ENCODE data around the gene SRSF5.

DNA sequence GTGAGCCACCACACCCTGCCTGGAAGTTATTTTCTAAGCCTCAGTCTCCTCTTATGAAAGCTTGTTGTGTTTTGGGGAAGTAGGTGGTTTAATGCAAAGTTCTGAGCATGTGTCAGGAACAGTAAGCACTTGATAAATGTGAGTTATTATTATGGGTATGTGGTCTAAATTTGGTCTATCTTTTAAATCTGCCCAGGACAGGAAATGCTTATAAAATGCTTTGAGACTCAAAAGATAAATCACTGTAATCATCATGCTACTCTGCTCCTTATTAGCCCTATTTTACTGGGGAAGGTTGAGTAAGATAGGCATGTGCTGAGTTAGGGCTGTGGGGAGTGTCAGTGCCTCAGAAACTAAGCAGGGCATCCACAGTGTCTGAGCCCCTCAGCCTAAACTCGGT lies 13.1 kb upstream of the SRSF5 start:
- TF ChIP-seq, protein P1, sequence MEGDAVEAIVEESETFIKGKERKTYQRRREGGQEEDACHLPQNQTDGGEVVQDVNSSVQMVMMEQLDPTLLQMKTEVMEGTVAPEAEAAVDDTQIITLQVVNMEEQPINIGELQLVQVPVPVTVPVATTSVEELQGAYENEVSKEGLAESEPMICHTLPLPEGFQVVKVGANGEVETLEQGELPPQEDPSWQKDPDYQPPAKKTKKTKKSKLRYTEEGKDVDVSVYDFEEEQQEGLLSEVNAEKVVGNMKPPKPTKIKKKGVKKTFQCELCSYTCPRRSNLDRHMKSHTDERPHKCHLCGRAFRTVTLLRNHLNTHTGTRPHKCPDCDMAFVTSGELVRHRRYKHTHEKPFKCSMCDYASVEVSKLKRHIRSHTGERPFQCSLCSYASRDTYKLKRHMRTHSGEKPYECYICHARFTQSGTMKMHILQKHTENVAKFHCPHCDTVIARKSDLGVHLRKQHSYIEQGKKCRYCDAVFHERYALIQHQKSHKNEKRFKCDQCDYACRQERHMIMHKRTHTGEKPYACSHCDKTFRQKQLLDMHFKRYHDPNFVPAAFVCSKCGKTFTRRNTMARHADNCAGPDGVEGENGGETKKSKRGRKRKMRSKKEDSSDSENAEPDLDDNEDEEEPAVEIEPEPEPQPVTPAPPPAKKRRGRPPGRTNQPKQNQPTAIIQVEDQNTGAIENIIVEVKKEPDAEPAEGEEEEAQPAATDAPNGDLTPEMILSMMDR (IDR thresholded peaks at IDR 0.05) = no peak
- no peak for TF ChIP-seq POLR2AphosphoS5 (IDR thresholded peaks at IDR 0.05)
- no peak for TF ChIP-seq POLR2A (IDR thresholded peaks at IDR 0.05)
- no peak for TF ChIP-seq EP300 (IDR thresholded peaks at IDR 0.05)
